Medulla oblongata (tissue), 1 donor: ENCODE results near the gene RBM45.
"Not testable (repeated sequence)": the region's sequence is repeated elsewhere in the genome, so short reads cannot be mapped to it uniquely, and the experiment has no call there.

Experiments used
- DNase-seq: peaks from one replicate; pipeline ENCODE4 v3.0.0-alpha.2; 2015; ENCODE audit errors: extremely low spot score

The RBM45 gene

GRCh38 chr2:178108176-178108575 lies 4.1 kb upstream of the RBM45 start:
- no peak for DNase-seq

DNA sequence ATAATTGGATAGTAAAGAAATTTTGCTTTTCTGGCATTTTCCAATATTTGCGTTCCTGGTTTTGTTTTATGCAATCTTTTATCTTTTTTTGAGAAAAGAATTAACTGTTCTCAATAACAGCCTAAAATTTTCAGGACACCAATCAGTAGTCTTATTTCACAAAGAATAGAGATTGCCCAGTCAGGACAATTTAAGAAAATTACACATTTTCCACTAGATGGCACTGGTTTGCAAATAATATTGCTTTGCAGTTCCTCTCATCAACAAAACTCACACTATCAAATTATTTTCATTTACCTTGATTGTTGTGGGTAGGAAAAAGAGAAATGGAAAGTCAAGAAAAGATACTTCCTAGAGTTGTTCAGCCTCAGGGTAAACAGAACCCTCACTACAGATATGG lies 2.4 kb upstream of the RBM45 start:
- peak; percentile 62 for DNase-seq

- DNase-seq, result no peak
Measured at GRCh38 chr2:178110681-178111080, 1.6 kb upstream of the RBM45 start.

- no peak for DNase-seq
Measured at GRCh38 chr2:178111743-178112142, 494 bp upstream of the RBM45 start.

DNA sequence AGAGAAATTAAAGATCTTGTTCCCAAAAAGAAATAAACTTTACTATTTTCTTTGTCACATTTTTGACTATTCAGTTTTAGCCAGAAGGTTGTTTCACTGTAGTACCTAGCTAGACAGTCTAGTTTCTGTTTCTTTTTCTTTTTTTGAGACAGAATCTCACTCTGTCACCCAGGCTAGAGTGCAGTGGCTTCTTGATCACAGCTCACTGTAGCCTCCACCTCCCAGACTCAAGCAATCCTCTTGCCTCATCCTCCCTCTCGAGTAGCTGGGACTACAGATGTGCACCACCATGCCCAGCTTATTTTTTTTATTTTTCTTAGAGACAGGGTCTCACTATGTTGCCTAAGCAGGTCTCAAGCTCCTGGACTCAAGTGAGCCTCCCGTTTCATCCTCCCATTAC lies 2.2 kb downstream of the RBM45 start:
- no peak for DNase-seq

DNA sequence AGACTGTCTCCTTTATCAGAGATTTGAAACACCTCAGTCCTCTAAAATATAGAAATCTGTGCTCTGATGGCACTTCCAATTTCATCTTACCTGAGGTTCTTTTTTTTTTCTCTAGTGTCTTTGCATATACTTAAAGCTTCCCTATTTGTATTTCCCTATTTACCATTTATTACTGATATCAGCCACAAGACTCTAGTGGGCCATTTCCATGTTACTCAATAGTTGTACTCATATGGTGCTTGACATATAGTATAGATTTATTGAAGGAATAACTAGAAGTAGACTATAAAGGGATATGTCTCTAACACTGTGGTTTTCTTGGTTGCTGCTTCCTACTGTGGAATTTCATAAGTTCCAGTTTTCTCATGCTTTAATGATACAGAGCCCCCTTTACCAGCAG lies 3.0 kb downstream of the RBM45 start:
- DNase-seq, result no peak

- no peak for DNase-seq
Measured at GRCh38 chr2:178117725-178118124, 5.5 kb downstream of the RBM45 start.

GRCh38 chr2:178119179-178119922 lies 7.1 kb downstream of the RBM45 start:
- DNase-seq, result no peak

DNA sequence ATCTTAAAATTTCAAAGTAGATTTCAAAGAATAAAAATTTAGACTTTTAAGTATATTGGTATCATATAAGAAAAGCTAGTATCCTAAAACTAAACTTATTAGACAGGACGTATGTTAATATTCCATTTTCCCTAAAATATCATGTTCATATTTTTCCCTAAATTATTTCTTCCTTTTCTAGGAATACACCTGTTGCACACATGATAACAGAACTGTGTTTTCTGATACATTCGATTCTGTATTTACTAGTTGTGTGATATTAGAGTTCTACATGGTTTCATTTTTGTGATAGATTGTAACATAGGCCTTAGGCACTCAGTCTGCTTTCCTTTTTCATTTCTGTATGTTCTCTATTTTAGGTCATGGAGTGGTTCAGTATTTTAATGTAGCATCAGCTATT lies 10.9 kb downstream of the RBM45 start:
- no peak for DNase-seq

DNA sequence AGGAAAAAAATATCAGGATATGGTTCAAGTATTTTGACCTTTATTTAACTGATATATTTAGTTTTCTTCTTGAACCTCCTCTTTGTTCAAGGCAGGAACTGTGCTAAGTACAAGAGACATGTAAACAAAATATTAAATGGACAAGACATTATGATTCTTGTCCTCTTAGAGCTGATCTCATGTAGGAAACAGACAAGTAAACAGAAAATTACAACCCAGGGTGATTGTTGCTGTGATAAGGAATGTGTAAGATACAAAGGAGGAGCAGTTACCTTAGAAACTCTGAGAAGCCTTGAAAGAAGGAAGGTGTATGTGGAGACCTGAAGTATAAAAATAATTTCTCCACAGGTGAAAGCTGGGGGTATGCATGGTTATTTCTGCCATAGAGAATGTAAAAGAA lies 12.9 kb downstream of the RBM45 start:
- no peak for DNase-seq

GRCh38 chr2:178125862-178126261 lies 13.6 kb downstream of the RBM45 start:
- DNase-seq, result no peak

DNA sequence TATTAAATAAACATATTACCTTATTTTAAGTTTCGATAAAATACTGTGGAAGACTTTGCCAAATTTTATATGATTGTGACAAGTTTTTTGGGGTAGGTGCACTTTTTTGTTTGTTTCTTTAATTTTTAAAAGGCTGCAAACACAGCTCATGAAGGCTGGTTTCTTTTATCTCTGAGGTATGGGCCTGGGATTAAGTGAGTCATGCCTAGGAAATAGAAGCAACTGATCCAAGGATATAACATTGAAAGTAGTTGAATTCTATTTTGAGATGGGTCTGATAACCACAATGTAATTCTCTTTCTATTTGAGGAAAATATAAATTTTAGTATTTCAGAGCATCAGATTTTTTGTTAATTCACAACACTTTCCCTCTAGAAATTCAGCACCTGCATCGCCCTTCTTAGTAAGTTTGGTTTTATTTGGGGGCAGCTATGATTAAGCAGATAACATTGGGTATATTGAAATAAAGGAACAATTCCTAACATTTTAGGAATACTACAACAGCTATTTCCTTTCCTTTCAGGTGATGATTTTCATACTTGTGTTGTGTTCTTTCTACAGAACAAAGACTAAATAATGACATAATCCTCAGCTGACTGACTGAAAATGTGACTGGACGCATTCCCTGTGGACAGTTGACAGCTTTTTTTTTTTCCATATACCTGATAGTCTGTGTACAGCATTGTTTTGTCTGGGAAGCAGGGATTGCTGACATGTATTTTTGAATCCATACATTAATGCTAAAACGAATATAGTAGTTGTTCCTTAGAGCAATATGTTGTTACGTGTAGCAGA lies 16.8 kb downstream of the RBM45 start:
- no peak for DNase-seq

GRCh38 chr2:178136321-178137025 lies 24.2 kb downstream of the RBM45 start:
- DNase-seq, result no peak

GRCh38 chr2:178142274-178143065 lies 30.2 kb downstream of the RBM45 start:
- no peak for DNase-seq

- no peak for DNase-seq
Measured at GRCh38 chr2:178143481-178143880, 31.2 kb downstream of the RBM45 start.

DNA sequence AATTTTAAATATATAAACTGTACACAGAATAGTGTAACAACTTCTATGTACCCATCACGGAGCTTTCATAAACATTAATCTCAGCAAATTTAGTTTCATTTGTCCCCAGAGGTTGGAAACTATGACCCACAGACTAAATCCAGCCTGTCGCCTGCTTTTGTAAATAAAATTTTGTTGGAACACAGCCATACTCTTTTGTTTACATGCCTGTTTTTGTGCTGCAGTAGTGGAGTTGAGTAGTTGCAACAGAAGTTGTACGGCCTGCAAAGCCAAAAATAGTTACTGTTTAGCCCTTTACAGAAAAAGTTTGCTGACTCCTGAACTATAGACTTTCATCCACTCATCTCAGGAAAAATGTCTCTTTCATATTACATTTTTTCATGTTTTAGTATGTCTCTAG lies 39.8 kb downstream of the RBM45 start:
- no peak for DNase-seq

DNA sequence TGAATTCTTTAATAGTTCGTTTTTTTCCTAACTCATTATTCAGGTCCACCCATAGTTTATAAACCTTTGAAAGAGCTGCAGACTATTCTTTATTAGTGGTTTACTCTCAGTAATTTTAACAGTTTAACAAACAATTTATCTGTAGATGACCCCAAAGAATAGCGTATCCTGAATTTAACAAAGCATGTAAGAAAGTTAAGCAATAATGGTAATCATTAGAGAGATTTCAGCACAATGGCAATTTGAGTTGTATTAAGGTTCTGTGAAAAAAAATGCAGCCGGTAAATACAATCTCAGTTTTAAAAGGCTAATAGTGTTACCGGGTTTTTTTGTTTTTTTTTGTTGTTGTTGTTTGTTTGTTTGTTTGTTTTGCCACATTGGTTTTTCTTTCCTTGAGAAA lies 40.3 kb downstream of the RBM45 start:
- DNase-seq, result no peak

- DNase-seq, result no peak
Measured at GRCh38 chr2:178152977-178153376, 40.7 kb downstream of the RBM45 start.

DNA sequence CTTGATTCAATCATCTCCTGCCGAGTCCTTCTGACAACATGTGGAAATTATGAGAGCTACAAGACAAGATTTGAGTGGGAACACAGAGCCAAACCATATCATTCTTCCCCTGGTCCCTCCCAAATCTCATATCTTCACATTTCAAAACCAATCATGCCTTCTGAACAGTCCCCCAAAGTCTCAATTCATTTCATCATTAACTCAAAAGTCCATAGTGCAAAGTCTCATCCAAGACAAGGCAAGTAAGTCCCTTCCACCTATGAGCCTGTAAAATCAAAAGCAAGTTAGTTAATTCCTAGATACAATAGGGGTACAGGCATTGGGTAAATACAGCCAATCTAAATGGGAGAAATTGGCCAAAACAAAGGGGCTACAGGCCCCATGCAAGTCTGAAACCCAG lies 41.6 kb downstream of the RBM45 start:
- DNase-seq, result not testable (repeated sequence)

DNA sequence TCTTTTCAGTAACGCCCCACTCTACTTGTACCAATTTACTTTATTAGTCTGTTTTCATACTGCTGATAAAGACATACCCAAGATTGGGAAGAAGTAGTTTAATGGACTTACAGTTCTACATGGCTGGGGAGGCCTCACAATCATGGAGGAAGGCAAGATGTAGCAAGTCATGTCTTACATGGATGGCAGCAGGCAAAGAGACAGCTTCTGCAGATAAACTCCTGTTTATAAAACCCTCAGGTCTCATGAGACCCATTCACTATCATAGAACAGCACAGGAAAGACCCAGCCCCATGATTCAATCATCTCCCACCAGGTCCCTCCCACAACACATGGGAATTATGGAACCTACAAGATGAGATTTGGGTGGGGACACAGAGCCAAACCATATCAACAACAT lies 43.3 kb downstream of the RBM45 start:
- DNase-seq, result no peak

- DNase-seq, result no peak
Measured at GRCh38 chr2:178157574-178157973, 45.3 kb downstream of the RBM45 start.

GRCh38 chr2:178159966-178160365 lies 47.7 kb downstream of the RBM45 start:
- no peak for DNase-seq
